Bronchial epithelial cell (primary cell): ENCODE results near the gene RAB11FIP5. TPM values are rescaled to one million over a fixed set of nuclear protein-coding genes. Genes with fewer than 3 reads are reported as not detected.
A peak's percentile ranks its signal among the peaks of the same experiment; 100 is the strongest.

Source experiments
- DNase-seq: peaks from one replicate; pipeline ENCODE4 v3.0.0-alpha.2; 2010; ENCODE audit warnings: low read depth
- FAIRE-seq: peaks from 2 replicates; lab custom pipeline; 2011; peaks lifted over from hg19 to GRCh38; lab: Jason Lieb, UNC
- H3K27me3 ChIP-seq: 2 replicates; pipeline ENCODE4 v1.5.1; 2011; ENCODE audit warnings: low read length; ENCODE audit not compliant: control insufficient read depth, insufficient read depth
- H3K36me3 ChIP-seq: 2 replicates; pipeline ENCODE4 v1.5.1; 2011; ENCODE audit warnings: low read length; ENCODE audit not compliant: control insufficient read depth, insufficient read depth
- H3K4me3 ChIP-seq: 2 replicates; pipeline ENCODE4 v1.5.1; 2011; ENCODE audit warnings: mild to moderate bottlenecking, low read depth, low read length, control low read depth
- CTCF ChIP-seq: IDR thresholded peaks from 2 replicates; pipeline ENCODE4 v1.5.1; 2011; ENCODE audit warnings: mild to moderate bottlenecking, moderate library complexity, low read length, control low read depth, inconsistent platforms; ENCODE audit not compliant: insufficient read depth, severe bottlenecking
- total RNA-seq: library from RNA; depleted of rRNA; stranded (reverse); fragments of >200 nt; gene quantifications from 2 replicates; pipeline ENCODE4 v1.2.1, GENCODE V29; 2014

The RAB11FIP5 gene
- 19.5 and 21.9 TPM in 2 replicates for total RNA-seq

- no peaks in the 10 kb centered on the region for H3K36me3 ChIP-seq
- no peak for TF ChIP-seq CTCF
- H3K4me3 ChIP-seq = peak within 1 kb of the TSS; percentile 68
- FAIRE-seq = no peak
- H3K27me3 ChIP-seq = no peaks in the 10 kb centered on the region
- DNase-seq = peak; percentile 84
Observed at GRCh38 chr2:73112913-73113854, at the start of gene RAB11FIP5. Gene RAB11FIP5, minus strand, starts transcription at chr2:73112948. Its CDS starts 171 bp downstream, at chr2:73112777.

DNA sequence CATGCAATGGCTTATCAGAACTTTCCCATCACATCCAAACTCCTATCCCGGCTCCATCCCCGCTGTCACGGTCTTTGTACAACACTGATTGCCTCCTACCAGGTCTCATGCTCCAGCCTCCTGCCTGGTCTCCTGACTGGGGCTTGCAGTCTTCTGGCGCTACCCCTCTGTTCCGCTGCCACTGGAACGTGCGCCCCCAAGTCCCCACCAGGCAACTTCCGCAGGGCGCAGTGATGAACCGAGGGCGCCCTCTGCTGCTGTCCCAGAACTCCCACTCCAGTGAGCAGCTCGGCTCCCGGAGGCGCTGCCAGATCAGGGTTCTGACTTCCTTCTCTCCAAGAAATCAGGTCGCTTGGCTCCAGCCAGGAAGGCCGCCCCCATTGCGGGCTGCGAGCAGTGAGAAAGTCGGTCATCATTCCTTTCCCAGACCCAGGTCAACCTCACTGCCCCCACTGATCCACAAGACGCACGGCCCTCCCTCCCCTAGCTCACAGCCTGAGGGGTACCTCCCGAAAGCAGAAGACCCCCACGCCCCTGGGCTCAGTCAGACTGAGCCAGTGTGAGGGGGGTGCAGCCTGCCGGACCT lies 43.9 kb upstream of the RAB11FIP5 start:
- DNase-seq = peak; percentile 40
- peak; percentile 92 for TF ChIP-seq CTCF
- H3K36me3 ChIP-seq = no peaks in the 10 kb centered on the region
- H3K27me3 ChIP-seq = no peaks in the 10 kb centered on the region
- no peak overlapping the region for H3K4me3 ChIP-seq
- FAIRE-seq = no peak

DNA sequence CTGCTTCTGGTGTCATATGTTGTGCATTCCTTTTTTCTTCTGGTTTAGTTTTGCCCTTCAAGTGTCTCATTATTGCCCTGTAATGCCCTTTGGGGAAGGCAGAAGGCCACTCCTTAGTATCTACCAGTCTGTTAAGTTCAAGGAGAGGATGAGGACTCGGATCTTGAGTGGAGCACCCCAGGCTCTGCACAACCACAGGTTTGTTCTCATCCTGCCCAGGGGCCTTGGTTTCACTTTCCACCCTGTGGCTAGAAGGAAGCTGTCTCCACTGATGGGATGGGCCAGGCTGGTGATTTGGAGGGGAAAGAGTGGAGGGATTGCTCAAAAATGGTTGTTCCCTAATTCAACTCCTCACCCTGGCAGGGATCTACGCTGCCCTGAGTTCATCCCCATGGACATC lies 30.2 kb upstream of the RAB11FIP5 start:
- Histone ChIP-seq H3K36me3 (no peaks in the 10 kb centered on the region), H3K4me3 (no peak overlapping the region), H3K27me3 (no peaks in the 10 kb centered on the region)
- DNase-seq (no peak), FAIRE-seq (peak; percentile 23)
- TF ChIP-seq CTCF = no peak

DNA sequence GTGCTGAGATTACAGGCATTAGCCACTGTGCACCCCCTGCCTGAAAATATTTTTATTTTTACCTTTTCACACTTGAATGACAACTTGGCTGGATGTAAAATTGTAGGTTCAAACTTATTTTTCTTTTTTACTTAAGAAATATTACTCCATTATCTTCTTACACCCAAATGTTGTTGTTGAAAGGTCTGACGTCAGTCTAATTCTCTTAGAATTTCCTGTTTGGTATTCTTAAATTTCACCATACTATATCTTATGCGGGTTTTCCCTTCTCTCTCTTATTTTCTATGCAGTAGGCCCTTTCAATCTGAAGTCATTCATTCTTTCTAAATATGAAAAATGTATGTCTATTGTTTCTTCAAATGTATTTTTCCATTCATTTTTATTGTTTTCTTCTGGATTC lies 29.1 kb upstream of the RAB11FIP5 start:
- no peak for FAIRE-seq
- Histone ChIP-seq H3K27me3 (no peaks in the 10 kb centered on the region), H3K36me3 (no peaks in the 10 kb centered on the region), H3K4me3 (no peak overlapping the region)
- DNase-seq = no peak
- no peak for TF ChIP-seq CTCF

DNA sequence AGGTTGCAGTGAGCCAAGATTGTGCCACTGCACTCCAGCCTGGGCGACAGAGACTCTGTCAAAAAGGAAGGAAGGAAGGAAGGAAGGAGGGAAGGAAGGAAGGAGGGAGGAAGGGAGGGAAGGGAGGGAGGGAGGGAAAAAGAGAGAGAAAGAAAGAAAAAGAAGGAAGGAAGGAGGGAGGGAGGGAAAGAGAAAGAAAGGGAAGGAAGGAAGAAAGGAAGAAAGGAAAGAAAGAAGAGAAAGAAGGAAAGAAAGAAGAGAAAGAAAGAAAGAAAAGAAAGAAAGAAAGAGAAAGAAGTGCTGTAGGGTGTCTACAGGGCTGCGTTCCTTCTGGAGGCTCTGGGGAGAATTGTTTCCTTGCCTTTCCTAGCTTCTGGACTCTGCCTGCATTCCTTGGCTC lies 22.5 kb upstream of the RAB11FIP5 start:
- H3K4me3 ChIP-seq = no peak overlapping the region
- DNase-seq = no peak
- TF ChIP-seq CTCF = no peak
- FAIRE-seq = no peak
- H3K27me3 ChIP-seq = no peaks in the 10 kb centered on the region
- no peaks in the 10 kb centered on the region for H3K36me3 ChIP-seq
